HCT116 (cell line): Measurements from ENCODE around the gene CCT5. TPM values are rescaled to one million over a fixed set of nuclear protein-coding genes. Genes with fewer than 3 reads are reported as not detected.

ENCODE experiments used
- ATAC-seq: fragments of 200-7000 bp; cut with Tn5 transposase; 2 replicates; pipeline ENCODE4 v1.9.1; 2020; ENCODE audit warnings: mild to moderate bottlenecking, moderate library complexity
- BruUV-seq: library from RNA; stranded (reverse); fragments of 400-500 nt; replicated peaks from 2 replicates; lab custom pipeline; 2021; lab: Mats Ljungman, UMichigan
- CTCF ChIA-PET: fragments of 300-600 bp; sonication (Branson Sonifier 250); formaldehyde crosslinking; loops from one replicate; lab custom pipeline; 2021; ENCODE audit warnings: antibody characterized with exemption; lab: Charles Lee
- POLR2A ChIA-PET: fragments of 300-600, 350-600 bp; sonication (Branson Sonifier 250); formaldehyde crosslinking; loops from one replicate; lab custom pipeline; 2021; ENCODE audit warnings: antibody characterized with exemption; lab: Charles Lee
- RAD21 ChIA-PET, 2 experiments: fragments of 300-600 bp; sonication (Branson Sonifier 250); formaldehyde crosslinking; loops; one replicate each; lab custom pipeline; 2023; ENCODE audit warnings: low total read pairs in 2 of 2; ENCODE audit not compliant: uncharacterized antibody in 2 of 2, unreplicated experiment in 2 of 2, low non-redundant PET in 1 of 2; lab: Charles Lee
- DNase-seq: peaks from one replicate; pipeline ENCODE4 v3.0.0-alpha.2; 2010; ENCODE audit warnings: low read depth, low spot score
- H2AFZ ChIP-seq: fragments of 200-600 bp; shearing (Covaris generic), sonication (generic); 2 replicates; pipeline ENCODE4 v1.6.1; 2017; ENCODE audit warnings: low read depth, mixed run types, mixed read lengths, antibody characterized with exemption, low read length; ENCODE audit not compliant: poor library complexity, severe bottlenecking
- H3K27ac ChIP-seq: 2 replicates; pipeline ENCODE4 v1.5.1; 2012; ENCODE audit warnings: low read depth, low read length
- H3K27me3 ChIP-seq: fragments of 200-600 bp; sonication (generic); 2 replicates; pipeline ENCODE4 v1.6.1; 2016; ENCODE audit warnings: mixed run types, low read length, mixed read lengths; ENCODE audit not compliant: insufficient read depth
- H3K36me3 ChIP-seq, 2 experiments: fragments of 200-500 bp in 1 of 2; fragments of 200-600 bp in 1 of 2; sonication (Bioruptor generic) in 1 of 2; sonication (generic) in 1 of 2; 2 replicates each; pipeline versions ENCODE4 v1.5.1 to v1.6.1; 2014 to 2016; ENCODE audit warnings: low read length in 2 of 2, inconsistent platforms in 1 of 2, mixed read lengths in 1 of 2, mixed run types in 1 of 2; ENCODE audit not compliant: insufficient read depth in 2 of 2, control insufficient read depth in 1 of 2
- H3K4me1 ChIP-seq, 2 experiments: fragments of 200-600 bp in 1 of 2; sonication (generic) in 1 of 2; 2 replicates each; pipeline versions ENCODE4 v1.5.1 to v1.6.1; 2012 to 2017; ENCODE audit warnings: low read length in 2 of 2, inconsistent platforms in 1 of 2, mild to moderate bottlenecking in 1 of 2, mixed read lengths in 1 of 2, mixed run types in 1 of 2, moderate library complexity in 1 of 2; ENCODE audit not compliant: insufficient read depth in 2 of 2, control insufficient read depth in 1 of 2
- H3K4me2 ChIP-seq: fragments of 200-600 bp; sonication (generic); 2 replicates; pipeline ENCODE4 v1.6.1; 2017; ENCODE audit warnings: mixed run types, low read length, mixed read lengths
- H3K4me3 ChIP-seq, 2 experiments: fragments of 200-600 bp in 1 of 2; sonication (generic) in 1 of 2; replicated peaks in 1 of 2; 2 replicates each; pipeline ENCODE4 v1.5.1; 2011 to 2016; ENCODE audit warnings: low read length in 2 of 2, control low read depth in 1 of 2, low read depth in 1 of 2, mild to moderate bottlenecking in 1 of 2, mixed read lengths in 1 of 2, mixed run types in 1 of 2
- H3K79me2 ChIP-seq: fragments of 200-600 bp; sonication (generic); 2 replicates; pipeline ENCODE4 v1.6.1; 2017; ENCODE audit warnings: mild to moderate bottlenecking, mixed run types, low read length, moderate library complexity, mixed read lengths; ENCODE audit not compliant: insufficient read depth
- H3K9ac ChIP-seq: fragments of 200-600 bp; sonication (generic); 2 replicates; pipeline ENCODE4 v1.6.1; 2016; ENCODE audit warnings: low read length, mixed read lengths
- H3K9me2 ChIP-seq: fragments of 200-600 bp; sonication (generic), shearing (Covaris generic); 2 replicates; pipeline ENCODE4 v1.6.1; 2017; ENCODE audit warnings: mixed run types, mild to moderate bottlenecking, moderate library complexity; ENCODE audit not compliant: insufficient read depth
- H3K9me3 ChIP-seq, 2 experiments: fragments of 200-500 bp in 1 of 2; fragments of 200-600 bp in 1 of 2; sonication (Bioruptor generic) in 1 of 2; sonication (generic) in 1 of 2; 2 replicates each; pipeline ENCODE4 v1.6.1; 2014 to 2017; ENCODE audit warnings: low read length in 2 of 2, mixed read lengths in 2 of 2, inconsistent platforms in 1 of 2, low read depth in 1 of 2, mild to moderate bottlenecking in 1 of 2, mixed run types in 1 of 2, moderate library complexity in 1 of 2; ENCODE audit not compliant: control insufficient read depth in 1 of 2, insufficient read depth in 1 of 2
- H4K20me1 ChIP-seq: fragments of 200-600 bp; sonication (generic), shearing (Covaris generic); 2 replicates; pipeline ENCODE4 v1.6.1; 2017; ENCODE audit warnings: mixed run types, mild to moderate bottlenecking, moderate library complexity; ENCODE audit not compliant: insufficient read depth
- CEBPB ChIP-seq: IDR thresholded peaks from 2 replicates; pipeline ENCODE4 v1.6.1; 2012; ENCODE audit warnings: low read depth
- EGR1 ChIP-seq: IDR thresholded peaks from 2 replicates; pipeline ENCODE4 v1.6.1; 2012; ENCODE audit warnings: low read depth
- ELF1 ChIP-seq: IDR thresholded peaks from 2 replicates; pipeline ENCODE4 v1.6.1; 2012; ENCODE audit warnings: low read depth, borderline replicate concordance
- EZH2phosphoT487 ChIP-seq: fragments of 200-600 bp; IDR thresholded peaks from 2 replicates; pipeline ENCODE4 v1.6.1; 2018; ENCODE audit warnings: antibody characterized with exemption, borderline replicate concordance
- JUND ChIP-seq: IDR thresholded peaks from 2 replicates; pipeline ENCODE4 v1.6.1; 2012
- POLR2A ChIP-seq: IDR thresholded peaks from 2 replicates; pipeline ENCODE4 v1.7.0; 2011; ENCODE audit warnings: borderline replicate concordance; ENCODE audit not compliant: insufficient read depth, insufficient read length; ENCODE audit errors: extremely low read depth
- SIN3A ChIP-seq: IDR thresholded peaks from 2 replicates; pipeline ENCODE4 v1.6.1; 2012; ENCODE audit warnings: low read depth
- SP1 ChIP-seq: IDR thresholded peaks from 2 replicates; pipeline ENCODE4 v1.6.1; 2012; ENCODE audit warnings: low read depth
- SRF ChIP-seq: IDR thresholded peaks from 2 replicates; pipeline ENCODE4 v1.6.1; 2012; ENCODE audit warnings: low read depth
- YY1 ChIP-seq: IDR thresholded peaks from 2 replicates; pipeline ENCODE4 v1.6.1; 2011; ENCODE audit warnings: low read length, low read depth, moderate library complexity, mild to moderate bottlenecking; ENCODE audit not compliant: insufficient replicate concordance; ENCODE audit errors: extremely low read depth
- ZFX ChIP-seq: fragments of 450-650 bp; IDR thresholded peaks from 2 replicates; pipeline ENCODE4 v1.6.1; 2017
- intact Hi-C: fragments of 100-400 bp; cut with micrococcal nuclease; formaldehyde crosslinking; loops from 2 replicates; pipeline ENCODE4 v1.10.0; 2022
- total RNA-seq: library from RNA; stranded (reverse); gene quantifications from one replicate; pipeline ENCODE4 v1.2.1, GENCODE V29; 2021; ENCODE audit not compliant: unreplicated experiment
- TF ChIP-seq, protein P1 (sequence below): IDR thresholded peaks from 2 replicates; pipeline ENCODE4 v1.6.1; 2011; ENCODE audit warnings: mild to moderate bottlenecking, low read length, moderate library complexity; ENCODE audit not compliant: insufficient replicate concordance; ENCODE audit errors: extremely low read depth
- TF ChIP-seq, protein P2 (sequence below), 3 experiments: fragments of 200-600 bp in 1 of 3; sonication (generic) in 1 of 3; IDR thresholded peaks in 2 of 3; conservative IDR thresholded peaks in 1 of 3; 2 replicates each; pipeline ENCODE4 v1.5.1; 2012 to 2017; ENCODE audit warnings: low read depth in 2 of 3, low read length in 2 of 3, antibody characterized with exemption in 1 of 3, borderline replicate concordance in 1 of 3, control low read depth in 1 of 3, mild to moderate bottlenecking in 1 of 3, mixed read lengths in 1 of 3, mixed run types in 1 of 3, moderate library complexity in 1 of 3; ENCODE audit not compliant: insufficient read depth in 1 of 3

CCT5 gene
- total RNA-seq, 1 experiment from 2014 or later = 489 TPM

DNA sequence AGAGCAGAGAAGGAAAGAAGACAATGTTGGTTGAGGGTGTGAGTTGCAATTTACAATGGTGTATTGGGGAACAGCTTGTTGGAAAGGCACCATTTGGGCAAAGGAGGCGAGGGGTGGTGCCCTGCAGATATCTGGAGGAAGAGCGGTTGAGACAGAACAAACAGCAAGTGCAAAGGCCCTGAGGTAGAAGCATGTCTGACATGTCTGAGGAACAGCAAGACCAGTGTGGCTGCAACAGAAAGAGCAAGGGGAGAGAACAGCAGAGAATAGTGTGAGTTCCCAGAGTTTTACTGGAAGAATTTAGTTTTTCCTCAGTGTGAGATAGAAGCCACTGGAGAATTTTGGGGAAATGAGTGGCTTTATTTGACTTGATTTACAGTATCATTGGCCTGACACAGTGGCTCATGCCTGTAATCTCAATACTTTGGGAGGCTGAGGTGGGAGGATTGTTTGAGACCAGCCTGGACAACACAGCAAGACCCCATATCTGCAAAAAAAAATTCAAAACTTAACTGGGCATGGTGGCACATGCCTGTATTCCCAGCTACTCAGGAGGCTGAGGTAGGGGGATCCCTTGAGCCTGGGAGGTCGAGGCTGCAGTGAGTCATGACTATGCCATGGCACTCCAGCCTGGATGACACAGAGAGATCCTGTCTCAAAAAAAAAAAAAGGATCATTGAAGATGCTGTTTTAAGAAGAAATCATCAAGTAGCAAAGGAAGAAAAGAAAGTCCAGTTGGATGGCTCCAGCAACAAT is 44.0 kb downstream of the CCT5 start:
- ATAC-seq = no peak
- Histone ChIP-seq H3K9me2 (no peaks in the 10 kb centered on the region), H3K4me1 (no peaks in the 10 kb centered on the region), H3K9ac (no peak overlapping the region), H3K36me3 (no peaks in the 10 kb centered on the region), H3K79me2 (peaks cover 25% of the 10 kb centered on the region; the same call in 1 of the 2 replicates), H3K9me3 (no peaks in the 10 kb centered on the region), H3K27ac (no peak overlapping the region), H3K27me3 (no peaks in the 10 kb centered on the region), H3K4me3 (no peak overlapping the region), H2AFZ (no peak overlapping the region), H4K20me1 (0 out of 2 replicates have a peak, but pooled peaks cover 6% of the 10 kb centered on the region), H3K4me2 (no peak overlapping the region)
- ChIA-PET RAD21 (no interaction called here), CTCF (interaction anchor here (1.3 kb wide), 1 partner anchor 10 kb away, joined by 5 read pairs; no protein-coding TSS in a partner anchor), POLR2A (no interaction called here)
- DNase-seq = no peak
- no peak for TF ChIP-seq POLR2A
- TF ChIP-seq SIN3A = no peak
- TF ChIP-seq JUND = no peak
- no peak for TF ChIP-seq ZFX
- no peak for TF ChIP-seq ELF1
- TF ChIP-seq EGR1 = no peak
- no peak for TF ChIP-seq YY1
- no peak for TF ChIP-seq SP1
- no peak for TF ChIP-seq SRF
- TF ChIP-seq CEBPB = no peak
- TF ChIP-seq EZH2phosphoT487 = no peak
- TF ChIP-seq, protein P1, sequence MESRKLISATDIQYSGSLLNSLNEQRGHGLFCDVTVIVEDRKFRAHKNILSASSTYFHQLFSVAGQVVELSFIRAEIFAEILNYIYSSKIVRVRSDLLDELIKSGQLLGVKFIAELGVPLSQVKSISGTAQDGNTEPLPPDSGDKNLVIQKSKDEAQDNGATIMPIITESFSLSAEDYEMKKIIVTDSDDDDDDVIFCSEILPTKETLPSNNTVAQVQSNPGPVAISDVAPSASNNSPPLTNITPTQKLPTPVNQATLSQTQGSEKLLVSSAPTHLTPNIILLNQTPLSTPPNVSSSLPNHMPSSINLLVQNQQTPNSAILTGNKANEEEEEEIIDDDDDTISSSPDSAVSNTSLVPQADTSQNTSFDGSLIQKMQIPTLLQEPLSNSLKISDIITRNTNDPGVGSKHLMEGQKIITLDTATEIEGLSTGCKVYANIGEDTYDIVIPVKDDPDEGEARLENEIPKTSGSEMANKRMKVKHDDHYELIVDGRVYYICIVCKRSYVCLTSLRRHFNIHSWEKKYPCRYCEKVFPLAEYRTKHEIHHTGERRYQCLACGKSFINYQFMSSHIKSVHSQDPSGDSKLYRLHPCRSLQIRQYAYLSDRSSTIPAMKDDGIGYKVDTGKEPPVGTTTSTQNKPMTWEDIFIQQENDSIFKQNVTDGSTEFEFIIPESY = no peak
- TF ChIP-seq, protein P2, sequence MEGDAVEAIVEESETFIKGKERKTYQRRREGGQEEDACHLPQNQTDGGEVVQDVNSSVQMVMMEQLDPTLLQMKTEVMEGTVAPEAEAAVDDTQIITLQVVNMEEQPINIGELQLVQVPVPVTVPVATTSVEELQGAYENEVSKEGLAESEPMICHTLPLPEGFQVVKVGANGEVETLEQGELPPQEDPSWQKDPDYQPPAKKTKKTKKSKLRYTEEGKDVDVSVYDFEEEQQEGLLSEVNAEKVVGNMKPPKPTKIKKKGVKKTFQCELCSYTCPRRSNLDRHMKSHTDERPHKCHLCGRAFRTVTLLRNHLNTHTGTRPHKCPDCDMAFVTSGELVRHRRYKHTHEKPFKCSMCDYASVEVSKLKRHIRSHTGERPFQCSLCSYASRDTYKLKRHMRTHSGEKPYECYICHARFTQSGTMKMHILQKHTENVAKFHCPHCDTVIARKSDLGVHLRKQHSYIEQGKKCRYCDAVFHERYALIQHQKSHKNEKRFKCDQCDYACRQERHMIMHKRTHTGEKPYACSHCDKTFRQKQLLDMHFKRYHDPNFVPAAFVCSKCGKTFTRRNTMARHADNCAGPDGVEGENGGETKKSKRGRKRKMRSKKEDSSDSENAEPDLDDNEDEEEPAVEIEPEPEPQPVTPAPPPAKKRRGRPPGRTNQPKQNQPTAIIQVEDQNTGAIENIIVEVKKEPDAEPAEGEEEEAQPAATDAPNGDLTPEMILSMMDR (IDR thresholded peaks at IDR 0.05 in 2 of 3, conservative IDR thresholded peaks at IDR 0.05 in 1 of 3; ENCODE audit: borderline replicate concordance in 1 of 3, insufficient read depth in 1 of 3, low read depth in 2 of 3, low read length in 2 of 3) = no peak
- no TSS peak for BruUV-seq
- intact Hi-C loops = no loop called here
